Measurements from ENCODE around the gene SLC30A1. TPM values are rescaled to one million over a fixed set of nuclear protein-coding genes. Genes with fewer than 3 reads are reported as not detected.

The SLC30A1 gene
- total and polyA plus RNA-seq, 2 of the 13 experiments (the other 11 are each of a cell fraction or from before 2014, with no cell fraction given), result 5.9 to 24.4 TPM

DNA sequence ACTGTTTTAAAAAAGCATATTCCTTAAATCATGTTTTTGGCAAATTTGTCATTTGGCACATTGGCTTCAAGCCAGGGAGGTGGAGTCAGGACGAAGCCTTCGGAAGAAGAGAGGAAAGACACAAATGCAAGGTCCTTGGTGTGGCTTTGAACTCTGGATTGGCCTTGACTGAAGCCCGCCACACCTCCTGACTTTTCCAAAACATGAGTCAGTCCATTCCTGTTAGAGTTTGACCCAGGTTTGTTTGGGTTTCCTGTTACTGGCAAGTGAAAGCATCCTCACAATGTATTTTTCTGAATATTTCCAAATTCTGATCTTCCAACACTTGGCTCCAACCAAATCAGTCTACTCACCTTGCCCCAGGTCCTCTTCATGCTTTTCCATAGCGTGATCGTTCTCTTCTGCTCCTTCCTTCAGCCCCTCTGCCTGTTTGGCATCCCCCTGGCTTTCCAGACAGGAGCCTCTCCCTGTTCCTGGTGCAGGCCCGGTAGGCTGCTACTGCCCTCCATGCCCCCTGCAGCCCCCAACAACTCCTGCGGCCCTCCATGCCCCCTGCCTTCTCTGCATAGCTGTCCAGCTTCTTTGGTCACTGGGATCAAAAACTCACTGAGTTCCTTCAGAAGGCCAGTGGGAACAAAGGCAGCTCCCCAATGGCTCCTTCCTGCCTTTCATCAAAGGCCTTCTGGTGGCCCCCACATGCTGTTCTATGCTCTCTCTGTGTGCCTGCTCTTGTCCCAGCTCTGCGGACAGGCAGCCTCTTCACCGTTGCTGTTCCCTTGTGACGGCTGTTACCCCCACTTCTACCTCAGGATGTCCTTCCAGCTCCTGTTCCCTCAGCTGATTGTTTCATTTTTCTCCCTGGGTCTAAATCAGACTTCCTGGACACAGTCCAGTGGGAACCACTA lies 30.4 kb upstream of the SLC30A1 start (continued):
- TF ChIP-seq SAP130 (CRISPR knock-in tag; IDR thresholded peaks at IDR 0.05; ENCODE audit: low read depth) (peak; percentile 85), SALL1 (CRISPR knock-in tag; IDR thresholded peaks at IDR 0.05) (peak; percentile 85), IKZF1 (IDR thresholded peaks at IDR 0.05) (no peak), MAFG (CRISPR knock-in tag; IDR thresholded peaks at IDR 0.05) (0 out of 2 replicates have a peak, but pooled peaks have one; percentile 50), THAP11 (CRISPR knock-in tag; IDR thresholded peaks at IDR 0.05) (0 out of 2 replicates have a peak, but pooled peaks have one; percentile 54), ZSCAN31 (CRISPR knock-in tag; IDR thresholded peaks at IDR 0.05; ENCODE audit: low read depth) (0 out of 2 replicates have a peak, but pooled peaks have one; percentile 43), ZNF644 (CRISPR knock-in tag; IDR thresholded peaks at IDR 0.05; ENCODE audit: low read depth) (peak; percentile 56; the same call in 1 of the 2 replicates), TCF7 (IDR thresholded peaks at IDR 0.05; ENCODE audit: low read depth) (peak; percentile 76), RARA (CRISPR knock-in tag; IDR thresholded peaks at IDR 0.05) (peak; percentile 98), RCOR2 (CRISPR knock-in tag; IDR thresholded peaks at IDR 0.05) (peak; percentile 68; the same call in 1 of the 2 replicates), KLF11 (CRISPR knock-in tag; IDR thresholded peaks at IDR 0.05) (peak; percentile 60; the same call in 1 of the 2 replicates), EZH2 (conservative IDR thresholded peaks at IDR 0.05; ENCODE audit: low read depth, low read length) (no peak), ZSCAN29 (CRISPR knock-in tag; conservative IDR thresholded peaks at IDR 0.05) (peak; percentile 75; the same call in 1 of the 2 replicates), MED1 (CRISPR knock-in tag; IDR thresholded peaks at IDR 0.05) (peak; percentile 85), ZNF788 (CRISPR knock-in tag; IDR thresholded peaks at IDR 0.05; ENCODE audit: borderline replicate concordance) (peak; percentile 63; the same call in 1 of the 2 replicates), EP300 (IDR thresholded peaks at IDR 0.05; ENCODE audit: low read depth in 2 of 2, low read length in 2 of 2) (peak in 1 of 2 experiments; percentile 85; a peak in 2 of 4 replicates), EP300 (CRISPR knock-in tag; IDR thresholded peaks at IDR 0.05; ENCODE audit: borderline replicate concordance) (peak; percentile 76)
- TF ChIP-seq, protein P1, sequence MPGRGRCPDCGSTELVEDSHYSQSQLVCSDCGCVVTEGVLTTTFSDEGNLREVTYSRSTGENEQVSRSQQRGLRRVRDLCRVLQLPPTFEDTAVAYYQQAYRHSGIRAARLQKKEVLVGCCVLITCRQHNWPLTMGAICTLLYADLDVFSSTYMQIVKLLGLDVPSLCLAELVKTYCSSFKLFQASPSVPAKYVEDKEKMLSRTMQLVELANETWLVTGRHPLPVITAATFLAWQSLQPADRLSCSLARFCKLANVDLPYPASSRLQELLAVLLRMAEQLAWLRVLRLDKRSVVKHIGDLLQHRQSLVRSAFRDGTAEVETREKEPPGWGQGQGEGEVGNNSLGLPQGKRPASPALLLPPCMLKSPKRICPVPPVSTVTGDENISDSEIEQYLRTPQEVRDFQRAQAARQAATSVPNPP (CRISPR knock-in tag; IDR thresholded peaks at IDR 0.05), result no peak
- TF ChIP-seq, protein P2, sequence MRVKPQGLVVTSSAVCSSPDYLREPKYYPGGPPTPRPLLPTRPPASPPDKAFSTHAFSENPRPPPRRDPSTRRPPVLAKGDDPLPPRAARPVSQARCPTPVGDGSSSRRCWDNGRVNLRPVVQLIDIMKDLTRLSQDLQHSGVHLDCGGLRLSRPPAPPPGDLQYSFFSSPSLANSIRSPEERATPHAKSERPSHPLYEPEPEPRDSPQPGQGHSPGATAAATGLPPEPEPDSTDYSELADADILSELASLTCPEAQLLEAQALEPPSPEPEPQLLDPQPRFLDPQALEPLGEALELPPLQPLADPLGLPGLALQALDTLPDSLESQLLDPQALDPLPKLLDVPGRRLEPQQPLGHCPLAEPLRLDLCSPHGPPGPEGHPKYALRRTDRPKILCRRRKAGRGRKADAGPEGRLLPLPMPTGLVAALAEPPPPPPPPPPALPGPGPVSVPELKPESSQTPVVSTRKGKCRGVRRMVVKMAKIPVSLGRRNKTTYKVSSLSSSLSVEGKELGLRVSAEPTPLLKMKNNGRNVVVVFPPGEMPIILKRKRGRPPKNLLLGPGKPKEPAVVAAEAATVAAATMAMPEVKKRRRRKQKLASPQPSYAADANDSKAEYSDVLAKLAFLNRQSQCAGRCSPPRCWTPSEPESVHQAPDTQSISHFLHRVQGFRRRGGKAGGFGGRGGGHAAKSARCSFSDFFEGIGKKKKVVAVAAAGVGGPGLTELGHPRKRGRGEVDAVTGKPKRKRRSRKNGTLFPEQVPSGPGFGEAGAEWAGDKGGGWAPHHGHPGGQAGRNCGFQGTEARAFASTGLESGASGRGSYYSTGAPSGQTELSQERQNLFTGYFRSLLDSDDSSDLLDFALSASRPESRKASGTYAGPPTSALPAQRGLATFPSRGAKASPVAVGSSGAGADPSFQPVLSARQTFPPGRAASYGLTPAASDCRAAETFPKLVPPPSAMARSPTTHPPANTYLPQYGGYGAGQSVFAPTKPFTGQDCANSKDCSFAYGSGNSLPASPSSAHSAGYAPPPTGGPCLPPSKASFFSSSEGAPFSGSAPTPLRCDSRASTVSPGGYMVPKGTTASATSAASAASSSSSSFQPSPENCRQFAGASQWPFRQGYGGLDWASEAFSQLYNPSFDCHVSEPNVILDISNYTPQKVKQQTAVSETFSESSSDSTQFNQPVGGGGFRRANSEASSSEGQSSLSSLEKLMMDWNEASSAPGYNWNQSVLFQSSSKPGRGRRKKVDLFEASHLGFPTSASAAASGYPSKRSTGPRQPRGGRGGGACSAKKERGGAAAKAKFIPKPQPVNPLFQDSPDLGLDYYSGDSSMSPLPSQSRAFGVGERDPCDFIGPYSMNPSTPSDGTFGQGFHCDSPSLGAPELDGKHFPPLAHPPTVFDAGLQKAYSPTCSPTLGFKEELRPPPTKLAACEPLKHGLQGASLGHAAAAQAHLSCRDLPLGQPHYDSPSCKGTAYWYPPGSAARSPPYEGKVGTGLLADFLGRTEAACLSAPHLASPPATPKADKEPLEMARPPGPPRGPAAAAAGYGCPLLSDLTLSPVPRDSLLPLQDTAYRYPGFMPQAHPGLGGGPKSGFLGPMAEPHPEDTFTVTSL (CRISPR knock-in tag; IDR thresholded peaks at IDR 0.05; ENCODE audit: borderline replicate concordance), result peak; percentile 72; the same call in 1 of the 2 replicates
- TF ChIP-seq, protein P3, sequence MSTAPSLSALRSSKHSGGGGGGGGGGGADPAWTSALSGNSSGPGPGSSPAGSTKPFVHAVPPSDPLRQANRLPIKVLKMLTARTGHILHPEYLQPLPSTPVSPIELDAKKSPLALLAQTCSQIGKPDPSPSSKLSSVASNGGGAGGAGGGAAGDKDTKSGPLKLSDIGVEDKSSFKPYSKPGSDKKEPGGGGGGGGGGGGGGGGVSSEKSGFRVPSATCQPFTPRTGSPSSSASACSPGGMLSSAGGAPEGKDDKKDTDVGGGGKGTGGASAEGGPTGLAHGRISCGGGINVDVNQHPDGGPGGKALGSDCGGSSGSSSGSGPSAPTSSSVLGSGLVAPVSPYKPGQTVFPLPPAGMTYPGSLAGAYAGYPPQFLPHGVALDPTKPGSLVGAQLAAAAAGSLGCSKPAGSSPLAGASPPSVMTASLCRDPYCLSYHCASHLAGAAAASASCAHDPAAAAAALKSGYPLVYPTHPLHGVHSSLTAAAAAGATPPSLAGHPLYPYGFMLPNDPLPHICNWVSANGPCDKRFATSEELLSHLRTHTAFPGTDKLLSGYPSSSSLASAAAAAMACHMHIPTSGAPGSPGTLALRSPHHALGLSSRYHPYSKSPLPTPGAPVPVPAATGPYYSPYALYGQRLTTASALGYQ (CRISPR knock-in tag; IDR thresholded peaks at IDR 0.05), result peak; percentile 36; the same call in 1 of the 2 replicates

Data from HepG2 (cell line).